Panc1 (cell line): ENCODE results near the gene SH3TC2.

Experiments
- CTCF ChIP-seq: fragments of 450-650 bp; IDR thresholded peaks from 2 replicates; pipeline ENCODE4 v1.5.1; 2017; ENCODE audit warnings: mild to moderate bottlenecking
- POLR2AphosphoS5 ChIP-seq: IDR thresholded peaks from 2 replicates; pipeline ENCODE4 v1.6.1; 2012; ENCODE audit warnings: mild to moderate bottlenecking, low read depth, low read length, moderate library complexity

DNA sequence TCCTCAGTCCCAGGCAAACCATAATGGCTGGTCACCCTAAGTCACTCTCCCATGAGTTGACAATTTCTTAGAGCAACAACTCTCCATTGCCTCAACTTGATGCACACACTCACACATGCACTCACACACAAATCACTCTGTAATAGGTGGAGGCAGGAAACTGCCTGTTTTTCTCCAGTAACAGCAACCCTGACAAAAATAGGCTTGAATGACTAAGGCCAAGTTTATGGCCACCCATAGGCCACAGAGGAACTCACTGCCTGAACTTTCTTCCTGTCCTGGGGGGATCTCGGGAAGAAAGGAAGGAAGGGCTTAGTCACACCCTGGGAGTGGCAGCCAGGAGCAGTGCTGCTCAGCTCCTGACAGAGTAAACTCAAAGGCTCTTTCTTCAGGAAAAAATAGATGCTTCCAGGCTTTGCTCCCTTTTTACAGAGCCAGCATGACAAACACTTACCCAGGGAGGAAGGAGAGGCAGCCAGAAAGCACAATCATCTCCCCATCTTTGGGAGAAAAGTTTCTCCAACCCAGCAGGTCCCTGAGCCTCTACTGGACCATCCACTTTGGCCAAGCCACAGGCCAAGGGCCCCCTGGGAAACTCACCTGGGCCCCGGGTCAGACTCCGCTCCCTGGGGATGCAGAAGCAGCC, 368 bp downstream of the SH3TC2 start:
- no peak for TF ChIP-seq CTCF
- no peak for TF ChIP-seq POLR2AphosphoS5
